Astrocyte (in vitro differentiated cells and primary cell): ENCODE results near the gene SPAG5.

ENCODE experiments used
- EZH2 ChIP-seq: IDR thresholded peaks from 2 replicates; pipeline ENCODE4 v1.6.1; 2012; ENCODE audit warnings: mild to moderate bottlenecking, low read length, inconsistent platforms; ENCODE audit not compliant: insufficient read depth
- TF ChIP-seq, protein P1 (sequence below): IDR thresholded peaks from 2 replicates; pipeline ENCODE4 v1.5.1; 2011; ENCODE audit warnings: low read depth, mild to moderate bottlenecking, inconsistent platforms, low read length, moderate library complexity; ENCODE audit not compliant: insufficient read depth

DNA sequence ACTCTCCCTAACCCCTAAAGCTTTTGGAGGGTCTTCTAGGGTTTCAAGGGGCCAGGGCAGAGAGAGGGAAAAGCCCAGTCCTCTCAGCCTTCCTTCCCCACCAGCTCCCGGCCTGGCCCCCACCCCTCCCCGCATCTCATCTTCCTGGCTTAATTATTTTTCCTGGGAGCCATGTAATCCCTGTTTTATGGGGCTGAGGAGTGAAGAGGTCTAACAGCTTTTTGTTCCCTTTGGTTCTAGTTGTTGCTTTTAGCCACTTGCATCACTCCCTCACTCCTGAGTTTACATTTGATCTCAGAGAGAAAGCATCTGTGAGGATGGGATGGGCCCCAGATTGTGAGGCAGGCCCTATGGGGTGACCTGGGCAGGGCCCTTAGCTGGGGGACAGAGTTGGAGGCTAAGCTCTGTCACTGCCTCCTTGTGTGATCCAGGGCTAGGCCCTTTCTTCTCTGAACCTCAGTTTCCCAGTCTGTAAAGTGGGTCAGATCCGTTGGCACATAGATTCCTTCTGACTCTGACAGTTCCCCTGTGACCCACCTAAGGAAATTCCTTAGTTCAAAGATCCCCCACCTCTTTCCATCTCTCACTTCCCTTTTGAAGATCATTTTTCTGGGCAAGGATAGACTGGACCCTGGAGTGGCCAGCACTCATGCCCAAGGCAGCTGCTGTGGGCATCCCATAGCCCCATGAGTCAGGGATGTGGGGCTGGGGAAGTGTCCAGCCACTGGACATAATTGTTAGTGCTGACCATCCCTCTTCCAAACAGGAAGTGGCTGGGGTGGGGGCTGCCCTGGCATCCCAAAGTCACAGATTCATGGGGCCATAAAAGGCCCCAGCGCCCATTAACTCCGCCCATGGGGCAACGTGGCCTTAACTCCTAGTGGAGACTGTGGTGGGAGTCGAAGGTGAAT, 66.5 kb downstream of the SPAG5 start:
- TF ChIP-seq, protein P1, sequence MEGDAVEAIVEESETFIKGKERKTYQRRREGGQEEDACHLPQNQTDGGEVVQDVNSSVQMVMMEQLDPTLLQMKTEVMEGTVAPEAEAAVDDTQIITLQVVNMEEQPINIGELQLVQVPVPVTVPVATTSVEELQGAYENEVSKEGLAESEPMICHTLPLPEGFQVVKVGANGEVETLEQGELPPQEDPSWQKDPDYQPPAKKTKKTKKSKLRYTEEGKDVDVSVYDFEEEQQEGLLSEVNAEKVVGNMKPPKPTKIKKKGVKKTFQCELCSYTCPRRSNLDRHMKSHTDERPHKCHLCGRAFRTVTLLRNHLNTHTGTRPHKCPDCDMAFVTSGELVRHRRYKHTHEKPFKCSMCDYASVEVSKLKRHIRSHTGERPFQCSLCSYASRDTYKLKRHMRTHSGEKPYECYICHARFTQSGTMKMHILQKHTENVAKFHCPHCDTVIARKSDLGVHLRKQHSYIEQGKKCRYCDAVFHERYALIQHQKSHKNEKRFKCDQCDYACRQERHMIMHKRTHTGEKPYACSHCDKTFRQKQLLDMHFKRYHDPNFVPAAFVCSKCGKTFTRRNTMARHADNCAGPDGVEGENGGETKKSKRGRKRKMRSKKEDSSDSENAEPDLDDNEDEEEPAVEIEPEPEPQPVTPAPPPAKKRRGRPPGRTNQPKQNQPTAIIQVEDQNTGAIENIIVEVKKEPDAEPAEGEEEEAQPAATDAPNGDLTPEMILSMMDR, result no peak
- TF ChIP-seq EZH2, result no peak
